T-helper 2 cell treated with Interferon-gamma antibody and Interleukin-4, amounts not matched to agents 5 μg/mL and 100 μg/mL, for 36 hours (primary cell): Measurements from ENCODE around the gene SLC25A21.

Source experiments
- DNase-seq: peaks from one replicate; pipeline ENCODE4 v3.0.0; 2021; ENCODE audit warnings: low spot score
- H3K27ac Mint-ChIP-seq: one replicate; pipeline ENCODE4 v1.8.0; 2021; ENCODE audit warnings: mild to moderate bottlenecking, mixed read lengths
- H3K27me3 Mint-ChIP-seq: one replicate; pipeline ENCODE4 v1.8.0; 2021; ENCODE audit warnings: low read depth, mixed read lengths
- H3K36me3 Mint-ChIP-seq: one replicate; pipeline ENCODE4 v1.8.0; 2021; ENCODE audit warnings: low read depth, mixed read lengths
- H3K4me1 Mint-ChIP-seq: one replicate; pipeline ENCODE4 v1.8.0; 2021; ENCODE audit warnings: low read depth, mixed read lengths
- H3K4me3 Mint-ChIP-seq: one replicate; pipeline ENCODE4 v1.8.0; 2022; ENCODE audit warnings: mild to moderate bottlenecking, moderate library complexity, mixed read lengths
- H3K9me3 Mint-ChIP-seq: one replicate; pipeline ENCODE4 v1.8.0; 2021; ENCODE audit warnings: mixed read lengths

SLC25A21 gene

GRCh38 chr14:36807727-36808126 lies 364.7 kb downstream of the SLC25A21 start:
- H3K9me3 Mint-ChIP-seq, result peaks cover 6% of the 10 kb centered on the region
- H3K27me3 Mint-ChIP-seq, result no peaks in the 10 kb centered on the region
- H3K27ac Mint-ChIP-seq, result no peak overlapping the region
- no peak for DNase-seq
- no peak overlapping the region for H3K4me3 Mint-ChIP-seq
- H3K36me3 Mint-ChIP-seq, result no peaks in the 10 kb centered on the region
- no peaks in the 10 kb centered on the region for H3K4me1 Mint-ChIP-seq

DNA sequence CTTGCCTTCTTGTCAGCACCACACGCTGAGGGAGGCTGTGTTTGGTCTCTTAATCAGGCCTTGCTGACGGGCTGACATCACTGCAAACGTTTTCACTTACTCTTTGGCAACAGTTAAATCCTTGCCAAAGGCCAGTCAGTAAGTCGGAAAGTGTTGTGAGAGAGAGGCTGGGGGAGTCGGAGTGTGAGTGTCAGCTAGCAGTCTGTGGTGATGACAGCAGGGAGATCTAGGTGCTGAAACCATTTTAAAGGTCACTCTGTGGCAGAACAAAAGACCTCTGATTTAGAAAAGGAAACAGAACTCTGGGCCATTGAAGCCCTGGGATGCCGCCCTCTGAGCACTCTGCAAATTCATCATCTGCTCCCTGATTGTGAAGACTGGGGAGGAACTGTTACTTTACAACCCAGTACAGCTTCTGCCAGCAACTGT lies 367.3 kb downstream of the SLC25A21 start:
- H3K36me3 Mint-ChIP-seq, result no peaks in the 10 kb centered on the region
- H3K4me1 Mint-ChIP-seq, result no peaks in the 10 kb centered on the region
- H3K27me3 Mint-ChIP-seq, result no peaks in the 10 kb centered on the region
- DNase-seq, result no peak
- H3K4me3 Mint-ChIP-seq, result no peak overlapping the region
- no peaks in the 10 kb centered on the region for H3K9me3 Mint-ChIP-seq
- H3K27ac Mint-ChIP-seq, result no peak overlapping the region

DNA sequence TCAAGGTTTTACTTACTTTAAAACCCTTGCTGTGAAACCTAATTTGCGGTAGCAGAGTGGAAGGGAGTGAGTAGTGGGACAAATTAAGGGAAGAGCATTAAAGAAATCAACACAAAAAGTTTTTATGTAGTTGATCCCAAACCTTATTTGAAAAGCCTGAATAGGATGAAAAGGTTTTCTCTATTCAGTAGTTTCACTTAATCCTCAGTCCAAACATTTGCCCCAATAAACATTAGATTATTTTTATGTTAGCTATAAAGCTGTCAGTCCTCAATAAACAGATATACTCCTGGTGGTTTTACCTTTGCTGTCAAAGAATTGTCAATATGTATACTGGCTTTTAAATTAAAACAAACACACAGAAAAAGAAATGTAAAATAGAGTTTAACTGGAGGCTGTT lies 374.8 kb downstream of the SLC25A21 start:
- Mint-ChIP-seq H3K27ac (no peak overlapping the region), H3K36me3 (no peaks in the 10 kb centered on the region), H3K4me3 (no peak overlapping the region), H3K9me3 (no peaks in the 10 kb centered on the region), H3K27me3 (no peaks in the 10 kb centered on the region), H3K4me1 (no peaks in the 10 kb centered on the region)
- DNase-seq, result no peak

- no peaks in the 10 kb centered on the region for H3K9me3 Mint-ChIP-seq
- H3K36me3 Mint-ChIP-seq, result no peaks in the 10 kb centered on the region
- DNase-seq, result no peak
Observed at GRCh38 chr14:36791402-36791801, 381.0 kb downstream of the SLC25A21 start.

GRCh38 chr14:36785511-36785910 lies 386.9 kb downstream of the SLC25A21 start:
- no peak overlapping the region for H3K4me3 Mint-ChIP-seq
- no peaks in the 10 kb centered on the region for H3K4me1 Mint-ChIP-seq
- DNase-seq, result no peak
- peaks cover 6% of the 10 kb centered on the region for H3K9me3 Mint-ChIP-seq
- H3K36me3 Mint-ChIP-seq, result no peaks in the 10 kb centered on the region
- no peaks in the 10 kb centered on the region for H3K27me3 Mint-ChIP-seq
- H3K27ac Mint-ChIP-seq, result no peak overlapping the region

More at GRCh38 chr14:36791402-36791801, 381.0 kb downstream of the SLC25A21 start:
- H3K4me3 Mint-ChIP-seq, result no peak overlapping the region
- H3K27me3 Mint-ChIP-seq, result no peaks in the 10 kb centered on the region
- no peaks in the 10 kb centered on the region for H3K4me1 Mint-ChIP-seq
- no peak overlapping the region for H3K27ac Mint-ChIP-seq

DNA sequence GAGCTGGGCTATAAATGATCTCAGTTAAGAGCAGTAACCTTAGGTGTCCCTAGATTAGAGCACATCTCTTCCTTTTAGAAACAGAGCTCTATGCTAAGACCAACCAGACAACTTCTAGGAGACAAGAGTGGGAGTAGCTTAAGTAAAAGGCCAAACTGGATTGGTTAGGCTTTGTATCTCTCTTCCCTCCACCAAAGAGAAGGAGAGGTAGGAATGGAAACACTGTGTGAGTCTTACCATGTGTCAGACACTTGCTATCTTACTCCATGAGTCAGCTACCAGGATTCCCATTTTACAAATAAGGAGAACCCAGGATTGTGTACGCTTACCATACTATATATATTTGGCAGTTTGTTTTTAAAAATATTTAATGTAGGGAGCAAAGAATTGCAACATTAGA lies 387.9 kb downstream of the SLC25A21 start:
- Mint-ChIP-seq H3K36me3 (no peaks in the 10 kb centered on the region), H3K4me3 (no peak overlapping the region), H3K27me3 (no peaks in the 10 kb centered on the region), H3K9me3 (peaks cover 6% of the 10 kb centered on the region), H3K27ac (no peak overlapping the region), H3K4me1 (no peaks in the 10 kb centered on the region)
- DNase-seq, result no peak

DNA sequence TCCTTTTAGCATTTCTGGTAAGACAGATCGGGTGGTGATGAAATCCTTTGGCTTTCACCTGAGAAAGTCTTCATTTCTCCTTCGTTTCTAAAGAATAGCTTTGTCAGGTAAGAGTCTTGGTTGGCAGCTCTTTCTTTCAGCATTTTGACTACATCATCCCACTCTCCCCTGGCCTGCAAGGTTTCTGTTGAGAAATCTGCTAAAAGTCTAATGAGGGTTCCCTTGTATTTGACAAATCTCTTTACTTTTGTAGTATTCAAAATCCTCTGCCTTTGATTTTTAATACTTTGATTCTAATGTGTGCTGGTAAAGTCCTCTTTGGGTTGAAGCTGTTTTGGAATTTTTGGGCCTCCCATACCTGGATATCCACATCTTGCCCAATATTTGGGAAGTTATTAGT lies 390.5 kb downstream of the SLC25A21 start:
- H3K9me3 Mint-ChIP-seq, result peaks cover 6% of the 10 kb centered on the region
- no peaks in the 10 kb centered on the region for H3K36me3 Mint-ChIP-seq
- H3K4me3 Mint-ChIP-seq, result no peak overlapping the region
- H3K27ac Mint-ChIP-seq, result no peak overlapping the region
- no peaks in the 10 kb centered on the region for H3K4me1 Mint-ChIP-seq
- DNase-seq, result no peak
- no peaks in the 10 kb centered on the region for H3K27me3 Mint-ChIP-seq

GRCh38 chr14:36773558-36773957 lies 398.8 kb downstream of the SLC25A21 start:
- DNase-seq, result no peak
- no peaks in the 10 kb centered on the region for H3K4me1 Mint-ChIP-seq
- H3K9me3 Mint-ChIP-seq, result no peaks in the 10 kb centered on the region
- H3K4me3 Mint-ChIP-seq, result no peak overlapping the region
- no peaks in the 10 kb centered on the region for H3K36me3 Mint-ChIP-seq
- no peaks in the 10 kb centered on the region for H3K27me3 Mint-ChIP-seq
- no peak overlapping the region for H3K27ac Mint-ChIP-seq

DNA sequence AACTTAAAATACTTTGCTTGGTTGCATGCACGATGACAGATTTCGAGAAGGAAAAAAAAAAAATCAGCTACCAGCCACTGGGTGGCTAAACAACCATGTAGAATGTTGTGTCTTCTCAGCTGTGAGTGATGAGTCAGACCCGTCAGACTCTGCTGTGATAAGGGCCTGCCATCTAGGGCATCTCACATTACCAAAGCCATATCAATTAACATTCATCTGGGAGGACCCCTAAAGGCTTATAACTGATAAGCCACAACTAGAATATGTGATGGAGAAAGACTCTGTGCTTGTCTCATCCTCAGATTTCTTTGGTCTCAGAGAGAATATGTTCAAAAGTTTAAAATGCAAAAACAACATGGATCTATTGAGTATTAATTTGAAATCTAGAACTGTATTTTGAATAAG lies 399.3 kb downstream of the SLC25A21 start:
- no peak overlapping the region for H3K27ac Mint-ChIP-seq

DNA sequence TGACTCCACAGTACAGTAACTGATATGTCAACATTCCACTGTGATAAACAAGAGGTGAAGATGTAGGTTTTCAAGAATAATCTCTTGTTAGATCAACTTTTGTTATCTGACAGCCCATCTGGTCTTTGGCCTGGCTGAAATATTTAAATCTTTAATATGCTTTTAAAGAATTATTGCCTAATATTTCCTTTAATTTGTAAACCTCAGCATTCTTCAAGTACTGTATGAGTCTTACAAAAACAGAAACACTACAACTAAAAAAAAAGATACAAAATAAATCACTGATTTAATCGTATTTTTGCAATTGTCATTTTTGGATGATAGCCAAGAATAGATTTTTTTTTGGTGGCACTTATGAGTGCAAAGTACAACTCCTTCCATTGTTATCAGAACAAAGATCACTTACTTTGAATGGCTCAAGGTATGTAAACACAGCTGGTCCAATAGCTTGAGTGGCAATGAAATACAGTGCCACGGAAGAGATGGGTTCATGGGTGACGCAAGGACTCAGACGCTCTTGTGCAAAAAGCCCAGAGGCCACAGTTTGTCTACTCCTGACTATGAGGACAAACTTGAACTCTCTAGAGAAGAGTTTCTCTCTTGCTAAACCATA lies 401.3 kb downstream of the SLC25A21 start:
- Mint-ChIP-seq H3K4me1 (no peaks in the 10 kb centered on the region), H3K36me3 (no peaks in the 10 kb centered on the region), H3K27ac (no peak overlapping the region), H3K27me3 (no peaks in the 10 kb centered on the region), H3K9me3 (peaks cover under 1% of the 10 kb centered on the region), H3K4me3 (no peak overlapping the region)
- DNase-seq, result no peak

More for the DNA sequence above, 399.3 kb downstream of the SLC25A21 start:
- Mint-ChIP-seq H3K4me3 (no peak overlapping the region), H3K4me1 (no peaks in the 10 kb centered on the region), H3K36me3 (no peaks in the 10 kb centered on the region), H3K27me3 (no peaks in the 10 kb centered on the region), H3K9me3 (no peaks in the 10 kb centered on the region)
- no peak for DNase-seq

DNA sequence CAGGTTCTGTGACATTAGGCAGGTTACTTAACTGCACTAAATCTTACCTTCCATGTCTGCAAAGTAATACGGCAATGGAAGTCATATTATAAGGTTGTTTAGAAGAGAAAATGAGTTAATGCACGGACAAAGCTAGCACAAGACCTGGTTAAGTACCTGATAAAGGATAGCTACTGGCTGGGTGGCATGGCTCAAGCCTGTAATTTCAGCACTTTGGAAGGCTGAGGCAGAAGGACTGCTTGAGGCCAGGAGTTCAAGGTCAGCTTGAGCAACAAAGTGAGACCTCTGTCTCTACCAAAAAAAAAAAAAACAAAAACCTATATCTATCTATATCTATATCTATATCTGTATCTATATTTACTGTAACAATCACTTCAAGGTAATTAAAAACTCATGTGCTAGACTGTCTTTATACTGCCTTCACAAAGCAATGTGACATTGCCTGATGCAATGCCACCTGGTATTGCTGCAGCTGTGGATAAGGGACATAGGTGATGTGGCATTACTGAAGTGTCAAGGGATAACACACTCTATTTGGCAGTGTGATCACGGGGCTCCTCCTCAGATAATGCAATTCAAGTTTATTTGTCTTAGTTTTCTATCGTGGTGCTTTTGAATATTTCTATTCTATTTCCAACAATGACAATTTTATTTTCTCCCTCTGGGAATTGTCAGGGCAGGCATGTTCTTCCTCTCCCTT lies 403.6 kb downstream of the SLC25A21 start:
- peaks cover 4% of the 10 kb centered on the region for H3K9me3 Mint-ChIP-seq
- no peaks in the 10 kb centered on the region for H3K27me3 Mint-ChIP-seq
- H3K4me3 Mint-ChIP-seq, result no peak overlapping the region

DNA sequence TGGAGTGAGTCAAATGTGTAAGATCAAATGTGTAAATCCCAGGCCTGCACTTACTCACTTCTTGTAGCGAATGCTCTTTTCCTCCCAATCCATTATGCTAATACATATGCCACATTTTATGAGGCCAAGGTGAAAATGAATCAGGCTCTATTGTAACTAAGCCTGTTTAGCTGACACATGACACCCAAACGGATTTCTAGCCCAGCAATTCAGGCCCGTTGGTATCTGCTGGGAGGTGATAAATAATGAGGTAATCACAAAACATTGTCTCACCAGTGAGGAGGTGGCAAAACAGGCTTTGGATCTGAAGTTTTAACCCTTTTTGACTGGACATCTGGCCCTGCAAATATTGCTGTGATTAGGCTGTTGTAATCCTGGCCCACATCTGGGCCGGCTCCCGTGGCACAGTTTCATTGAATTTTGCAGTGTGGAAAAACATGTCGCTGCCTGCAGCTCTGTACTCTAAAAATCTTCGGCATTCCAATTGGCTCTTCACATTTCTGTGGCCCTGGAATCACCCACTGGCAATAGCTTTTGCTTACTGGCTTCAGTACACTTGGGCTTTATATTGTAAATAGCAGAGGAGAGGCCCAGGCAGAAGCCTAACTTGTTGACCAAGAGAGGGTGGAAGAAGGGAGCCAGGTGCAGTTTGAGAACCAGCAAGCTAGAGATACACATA lies 404.7 kb downstream of the SLC25A21 start:
- H3K4me1 Mint-ChIP-seq, result no peaks in the 10 kb centered on the region
- no peak overlapping the region for H3K4me3 Mint-ChIP-seq
- H3K27ac Mint-ChIP-seq, result no peak overlapping the region
- no peak for DNase-seq
- no peaks in the 10 kb centered on the region for H3K36me3 Mint-ChIP-seq
- no peaks in the 10 kb centered on the region for H3K27me3 Mint-ChIP-seq
- H3K9me3 Mint-ChIP-seq, result peaks cover 4% of the 10 kb centered on the region

More for the DNA sequence above, 403.6 kb downstream of the SLC25A21 start:
- Mint-ChIP-seq H3K27ac (no peak overlapping the region), H3K4me1 (no peaks in the 10 kb centered on the region), H3K36me3 (no peaks in the 10 kb centered on the region)
- no peak for DNase-seq

DNA sequence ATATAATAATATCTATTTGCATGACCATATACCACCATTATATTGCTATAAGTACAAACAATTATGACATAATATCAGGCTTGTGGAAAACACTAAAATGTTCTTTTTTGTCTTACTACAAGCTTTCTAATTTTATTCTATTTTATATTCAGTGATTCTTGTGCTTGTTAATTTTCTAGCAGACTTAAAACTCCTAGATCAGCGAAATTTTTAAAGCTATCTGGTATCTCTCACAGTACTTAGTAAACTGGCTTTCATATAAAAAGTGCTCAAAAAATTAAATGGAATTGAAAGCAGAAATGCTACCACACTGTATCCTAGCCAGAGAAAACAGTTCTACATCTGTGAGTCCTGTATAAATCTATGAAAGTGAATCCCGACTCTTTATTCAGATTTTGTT lies 405.4 kb downstream of the SLC25A21 start:
- Mint-ChIP-seq H3K4me1 (no peaks in the 10 kb centered on the region), H3K4me3 (no peak overlapping the region), H3K9me3 (peaks cover 4% of the 10 kb centered on the region), H3K36me3 (no peaks in the 10 kb centered on the region), H3K27me3 (no peaks in the 10 kb centered on the region), H3K27ac (no peak overlapping the region)
- DNase-seq, result no peak
